ENCODE results near the gene GPR162.

Gene GPR162

DNA sequence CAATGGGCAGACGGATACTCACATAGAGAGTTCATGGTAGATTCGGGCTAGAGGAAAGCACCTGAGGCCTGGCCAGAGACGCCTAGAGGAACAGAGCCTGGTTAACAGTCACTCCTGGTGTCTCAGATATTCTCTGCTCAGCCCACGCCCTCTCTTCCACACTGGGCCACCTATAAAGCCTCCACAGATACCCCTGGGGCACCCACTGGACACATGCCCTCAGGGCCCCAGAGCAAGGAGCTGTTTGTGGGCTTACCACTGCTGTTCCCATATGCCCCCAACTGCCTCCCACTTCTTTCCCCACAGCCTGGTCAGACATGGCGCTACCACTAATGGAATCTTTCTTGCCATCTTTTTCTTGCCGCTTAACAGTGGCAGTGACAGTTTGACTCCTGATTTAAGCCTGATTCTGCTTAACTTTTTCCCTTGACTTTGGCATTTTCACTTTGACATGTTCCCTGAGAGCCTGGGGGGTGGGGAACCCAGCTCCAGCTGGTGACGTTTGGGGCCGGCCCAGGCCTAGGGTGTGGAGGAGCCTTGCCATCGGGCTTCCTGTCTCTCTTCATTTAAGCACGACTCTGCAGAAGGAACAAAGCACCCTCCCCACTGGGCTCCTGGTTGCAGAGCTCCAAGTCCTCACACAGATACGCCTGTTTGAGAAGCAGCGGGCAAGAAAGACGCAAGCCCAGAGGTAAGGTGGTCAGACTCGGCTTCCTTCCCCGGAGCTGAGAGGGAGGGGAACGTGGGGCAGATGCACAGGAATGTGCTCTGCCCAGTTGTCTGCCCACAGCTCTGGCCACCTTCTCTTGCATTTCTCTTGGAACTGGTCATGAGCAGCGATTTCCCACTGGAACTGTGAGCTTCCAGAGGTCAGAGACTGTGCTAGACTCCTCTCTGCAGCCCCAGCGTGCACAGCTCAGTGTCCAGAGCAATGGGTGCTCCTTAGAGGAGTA is 32.4 kb upstream of the GPR162 start, which contains the start of gene CD4:
CD4 (plus strand) TSS at position 557 of the 953 bp plus-strand sequence. CDS start 10,611 bp downstream, outside the sequence.
- Histone ChIP-seq H3K27ac (peak within 1 kb of the TSS in 1 of 2 donors; percentile 78), H3K4me3 (peak within 1 kb of the TSS; percentile 49)
- DNase-seq (ENCODE audit: low spot score) = no peak
- TF ChIP-seq, protein P1, sequence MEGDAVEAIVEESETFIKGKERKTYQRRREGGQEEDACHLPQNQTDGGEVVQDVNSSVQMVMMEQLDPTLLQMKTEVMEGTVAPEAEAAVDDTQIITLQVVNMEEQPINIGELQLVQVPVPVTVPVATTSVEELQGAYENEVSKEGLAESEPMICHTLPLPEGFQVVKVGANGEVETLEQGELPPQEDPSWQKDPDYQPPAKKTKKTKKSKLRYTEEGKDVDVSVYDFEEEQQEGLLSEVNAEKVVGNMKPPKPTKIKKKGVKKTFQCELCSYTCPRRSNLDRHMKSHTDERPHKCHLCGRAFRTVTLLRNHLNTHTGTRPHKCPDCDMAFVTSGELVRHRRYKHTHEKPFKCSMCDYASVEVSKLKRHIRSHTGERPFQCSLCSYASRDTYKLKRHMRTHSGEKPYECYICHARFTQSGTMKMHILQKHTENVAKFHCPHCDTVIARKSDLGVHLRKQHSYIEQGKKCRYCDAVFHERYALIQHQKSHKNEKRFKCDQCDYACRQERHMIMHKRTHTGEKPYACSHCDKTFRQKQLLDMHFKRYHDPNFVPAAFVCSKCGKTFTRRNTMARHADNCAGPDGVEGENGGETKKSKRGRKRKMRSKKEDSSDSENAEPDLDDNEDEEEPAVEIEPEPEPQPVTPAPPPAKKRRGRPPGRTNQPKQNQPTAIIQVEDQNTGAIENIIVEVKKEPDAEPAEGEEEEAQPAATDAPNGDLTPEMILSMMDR (IDR thresholded peaks at IDR 0.05) = no peak

DNA sequence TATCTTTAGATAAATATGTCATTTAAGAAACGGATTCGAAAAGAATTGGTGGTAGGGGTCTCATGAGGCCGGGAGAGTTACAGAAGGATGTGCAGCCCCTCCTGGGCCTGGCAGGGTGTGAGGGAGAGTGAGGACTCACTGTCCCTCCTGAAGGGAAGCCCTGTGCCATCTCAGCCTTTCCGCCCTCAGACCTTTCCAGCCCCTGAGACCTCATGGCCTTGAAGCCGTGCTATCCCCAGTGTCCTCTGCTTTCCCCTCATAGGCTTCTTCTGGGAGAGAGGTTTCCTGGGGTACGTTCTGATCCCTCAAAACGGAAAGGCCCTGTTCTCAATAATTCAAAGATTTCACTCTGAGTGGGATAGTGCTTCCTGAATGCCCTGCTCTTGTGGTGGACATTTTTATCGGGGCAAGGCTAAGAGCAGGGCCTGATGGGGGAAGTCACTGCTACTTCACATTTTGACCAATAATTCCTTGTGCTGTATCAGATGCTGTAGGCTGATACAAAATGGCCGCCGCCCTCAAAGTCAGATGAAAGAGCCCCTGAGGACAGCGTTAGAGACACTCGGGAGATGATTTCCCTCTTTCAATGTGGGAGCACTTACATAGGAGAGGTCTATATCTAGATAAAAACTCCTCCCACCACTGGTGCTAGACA is 31.0 kb upstream of the GPR162 start:
- Histone ChIP-seq H3K27ac (peak overlapping the region in 1 of 2 donors; percentile 43), H3K4me3 (peak overlapping the region; percentile 19)
- TF ChIP-seq, protein P1 (IDR thresholded peaks at IDR 0.05) = no peak
- no peak for DNase-seq (ENCODE audit: low spot score)

DNA sequence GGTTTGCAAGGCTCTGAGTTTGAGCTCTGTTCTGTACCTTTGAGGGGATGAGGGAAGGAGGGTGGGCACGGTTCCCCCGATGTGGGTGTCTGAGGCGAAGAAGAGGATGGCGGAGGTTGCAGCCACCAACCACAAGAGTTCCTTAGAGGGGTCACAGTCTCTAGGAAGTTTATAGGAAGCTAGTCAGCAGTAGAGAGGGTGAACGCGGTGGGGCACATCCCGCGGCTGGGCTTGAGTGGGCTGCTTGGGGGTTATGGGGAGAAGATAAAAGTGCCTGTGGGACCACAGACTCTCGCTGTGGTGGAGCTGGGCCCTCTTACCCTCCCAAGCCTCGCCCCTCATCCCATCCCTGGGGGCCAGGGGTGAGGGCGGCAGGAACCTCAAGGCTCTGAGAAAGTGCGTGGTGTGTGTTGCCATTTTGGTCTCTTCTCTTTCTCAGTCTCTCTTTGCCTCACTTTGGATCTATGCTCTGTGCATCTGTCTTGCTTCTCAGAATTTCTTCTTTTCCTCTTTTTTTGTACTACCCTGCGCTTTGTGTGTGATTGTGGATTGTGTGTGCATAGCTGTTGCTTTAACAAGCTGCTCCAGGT is 29.6 kb upstream of the GPR162 start:
- DNase-seq (ENCODE audit: low spot score) = no peak
- Histone ChIP-seq H3K27ac (peak overlapping the region in 1 of 2 donors; percentile 43), H3K4me3 (peak overlapping the region; percentile 25)
- TF ChIP-seq, protein P1 (IDR thresholded peaks at IDR 0.05) = no peak

DNA sequence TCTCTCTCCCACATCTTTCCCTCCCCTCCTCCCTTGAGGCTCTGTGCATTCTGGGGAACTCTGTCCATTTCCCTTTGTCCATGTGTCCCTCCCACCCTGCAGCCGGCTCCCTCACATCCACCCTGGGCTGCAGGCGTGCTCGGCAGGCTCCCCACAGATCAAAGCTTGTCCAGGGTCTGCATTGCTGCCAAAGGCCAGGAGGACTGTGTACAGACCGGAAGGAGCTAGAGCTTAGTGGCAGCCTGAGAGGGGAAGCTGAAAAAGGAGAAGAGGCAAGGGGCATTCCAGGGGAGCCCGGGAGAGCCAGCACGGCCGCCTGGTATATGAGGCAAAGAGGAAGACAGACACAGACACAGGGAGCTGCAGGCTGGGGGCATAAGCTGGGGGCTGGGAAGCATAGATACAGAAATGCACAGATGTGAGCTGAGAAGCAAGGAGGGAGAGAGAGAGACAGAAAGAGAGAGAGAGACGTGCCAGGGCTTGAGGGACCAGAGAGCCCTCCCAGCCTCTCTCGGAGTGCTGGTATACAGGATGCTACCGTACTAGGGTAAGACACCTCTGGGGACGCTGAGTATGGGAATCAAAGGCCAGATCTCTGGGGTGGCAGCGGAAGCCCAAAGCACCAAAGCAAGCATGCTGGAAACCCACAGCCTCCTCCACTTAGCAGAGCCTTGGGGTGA is 29.0 kb upstream of the GPR162 start:
- H3K4me3 ChIP-seq = no peak overlapping the region
- H3K27ac ChIP-seq = peak overlapping the region in 1 of 2 donors; percentile 43
- TF ChIP-seq, protein P1 (IDR thresholded peaks at IDR 0.05) = no peak
- DNase-seq (ENCODE audit: low spot score) = no peak

DNA sequence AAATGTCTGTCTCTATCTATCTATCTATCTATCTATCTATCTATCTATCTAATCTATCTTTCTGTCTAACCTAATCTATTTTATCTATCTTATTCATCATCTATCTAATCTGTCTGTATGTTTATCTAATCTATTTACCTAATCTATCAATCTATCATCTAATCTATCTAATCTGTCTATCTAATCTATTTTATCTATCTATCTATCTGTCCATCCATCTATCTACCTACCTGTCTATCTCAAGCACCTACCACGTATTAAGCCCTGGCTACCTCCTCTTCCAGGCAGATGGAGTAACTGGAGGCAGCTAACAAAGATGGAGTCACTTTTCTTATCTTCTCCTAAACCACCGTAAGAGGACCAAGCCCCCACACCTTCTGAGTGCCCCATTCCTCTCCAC is 26.5 kb upstream of the GPR162 start:
- TF ChIP-seq, protein P1 (IDR thresholded peaks at IDR 0.05) = no peak
- no peak for DNase-seq (ENCODE audit: low spot score)
- H3K27ac ChIP-seq = no peak overlapping the region
- no peak overlapping the region for H3K4me3 ChIP-seq

DNA sequence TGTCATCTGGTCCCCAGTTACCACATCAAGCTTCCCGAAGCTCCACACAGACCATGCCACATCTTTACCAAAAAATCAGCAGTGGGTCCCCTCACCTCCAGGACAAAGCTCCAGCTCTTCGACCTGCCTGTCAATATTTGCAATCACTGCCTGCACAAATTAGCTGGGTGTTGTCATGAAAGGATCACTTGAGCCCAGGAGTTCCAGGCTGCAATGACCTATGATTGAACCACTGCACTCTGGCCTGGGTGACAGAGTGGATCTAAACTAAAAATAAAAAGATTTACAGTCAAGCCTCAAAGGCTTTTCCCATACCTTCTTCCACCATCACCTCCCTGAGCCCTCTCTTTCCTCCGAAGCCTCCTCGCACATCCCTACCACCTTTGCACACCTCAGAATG is 25.0 kb upstream of the GPR162 start:
- no peak overlapping the region for H3K4me3 ChIP-seq
- TF ChIP-seq, protein P1 (IDR thresholded peaks at IDR 0.05) = no peak
- DNase-seq (ENCODE audit: low spot score) = no peak
- no peak overlapping the region for H3K27ac ChIP-seq

Measured in coronary artery (tissue), 2 donors.